Endothelial cell of umbilical vein (primary cell): ENCODE data around the gene GABRA4. TPM values are rescaled to one million over a fixed set of nuclear protein-coding genes. Genes with fewer than 3 reads are reported as not detected.

Experiments used
- BruUV-seq: library from RNA; stranded (reverse); fragments of 400-500 nt; replicated peaks from 2 replicates; lab custom pipeline; 2021; lab: Mats Ljungman, UMichigan
- CTCF ChIA-PET: fragments of 300-600, 350-600 bp; sonication (Branson Sonifier 250); formaldehyde crosslinking; loops from one replicate; lab custom pipeline; 2021; ENCODE audit warnings: antibody characterized with exemption, inconsistent platforms; lab: Charles Lee
- POLR2A ChIA-PET: fragments of 300-600, 350-600 bp; sonication (Branson Sonifier 250); formaldehyde crosslinking; loops from one replicate; lab custom pipeline; 2021; ENCODE audit warnings: antibody characterized with exemption, inconsistent platforms; lab: Charles Lee
- DNase-seq: peaks from one replicate; pipeline ENCODE4 v3.0.0-alpha.2; 2011; ENCODE audit warnings: low read depth, low spot score
- FAIRE-seq: peaks from 2 replicates; lab custom pipeline; 2011; peaks lifted over from hg19 to GRCh38; lab: Jason Lieb, UNC
- H2AFZ ChIP-seq: 2 replicates; pipeline ENCODE4 v1.6.0; 2012; ENCODE audit warnings: low read depth, low read length, control low read depth, inconsistent platforms
- H3K27ac ChIP-seq: 2 replicates; pipeline ENCODE4 v1.5.1; 2011; ENCODE audit warnings: low read depth, mild to moderate bottlenecking, control low read depth, low read length, moderate library complexity; ENCODE audit not compliant: insufficient read depth
- H3K27me3 ChIP-seq, 2 experiments: 2 replicates each; pipeline versions ENCODE4 v1.6.0 to v1.6.1; 2011; ENCODE audit warnings: low read length in 2 of 2, mixed read lengths in 1 of 2; ENCODE audit not compliant: control insufficient read depth in 2 of 2, insufficient read depth in 2 of 2
- H3K36me3 ChIP-seq, 2 experiments: 2 replicates in 1 of 2; 3 replicates in 1 of 2; pipeline ENCODE4 v1.5.1; 2011; ENCODE audit warnings: low read length in 2 of 2, mild to moderate bottlenecking in 1 of 2, moderate library complexity in 1 of 2; ENCODE audit not compliant: control insufficient read depth in 2 of 2, insufficient read depth in 2 of 2; ENCODE audit errors: extremely low read depth in 1 of 2
- H3K4me1 ChIP-seq: 3 replicates; pipeline ENCODE4 v1.5.1; 2011; ENCODE audit warnings: mild to moderate bottlenecking, low read length; ENCODE audit not compliant: control insufficient read depth, insufficient read depth; ENCODE audit errors: extremely low read depth
- H3K4me2 ChIP-seq: 2 replicates; pipeline ENCODE4 v1.6.1; 2011; ENCODE audit warnings: low read length, control low read depth, mixed read lengths; ENCODE audit not compliant: insufficient read depth
- H3K4me3 ChIP-seq, 3 experiments: fragments of 200-600 bp in 1 of 3; sonication (generic), shearing (Covaris generic) in 1 of 3; replicated peaks in 1 of 3; 2 replicates each; pipeline ENCODE4 v1.5.1; 2011 to 2016; ENCODE audit warnings: control low read depth in 3 of 3, low read length in 3 of 3, mild to moderate bottlenecking in 2 of 3, inconsistent platforms in 1 of 3, low read depth in 1 of 3, moderate library complexity in 1 of 3; ENCODE audit not compliant: insufficient read depth in 1 of 3
- H3K79me2 ChIP-seq: 2 replicates; pipeline ENCODE4 v1.6.0; 2012; ENCODE audit warnings: low read length, inconsistent platforms; ENCODE audit not compliant: control insufficient read depth, insufficient read depth
- H3K9ac ChIP-seq: replicated peaks from 2 replicates; pipeline ENCODE3; 2011; ENCODE audit warnings: low read length, control low read depth; ENCODE audit not compliant: insufficient read depth; ENCODE audit errors: extremely low read depth
- H3K9me1 ChIP-seq: replicated peaks from 3 replicates; pipeline ENCODE4 v1.6.0; 2011; ENCODE audit warnings: mild to moderate bottlenecking, low read length; ENCODE audit not compliant: control insufficient read depth, insufficient read depth; ENCODE audit errors: extremely low read depth
- H3K9me3 ChIP-seq: replicated peaks from 2 replicates; pipeline ENCODE4 v1.5.1; 2012; ENCODE audit warnings: low read length, inconsistent platforms; ENCODE audit not compliant: control insufficient read depth, insufficient read depth
- H4K20me1 ChIP-seq: replicated peaks from 2 replicates; pipeline ENCODE3; 2011; ENCODE audit warnings: mild to moderate bottlenecking, low read length; ENCODE audit not compliant: control insufficient read depth, insufficient read depth; ENCODE audit errors: extremely low read depth
- CTCF ChIP-seq, 2 donors: IDR thresholded peaks; 1 replicate in 1 of 2; 2 replicates in 1 of 2; pipeline ENCODE4 v1.5.1; 2011; ENCODE audit warnings: low read length in 2 of 2, mild to moderate bottlenecking in 2 of 2, moderate library complexity in 2 of 2, control low read depth in 1 of 2, inconsistent platforms in 1 of 2, low read depth in 1 of 2; ENCODE audit not compliant: insufficient read depth in 1 of 2; ENCODE audit errors: extremely low read depth in 1 of 2
- EZH2 ChIP-seq: IDR thresholded peaks from 2 replicates; pipeline ENCODE4 v1.6.1; 2012; ENCODE audit warnings: borderline replicate concordance, low read depth, mild to moderate bottlenecking, moderate library complexity, low read length, inconsistent platforms; ENCODE audit not compliant: severe bottlenecking
- FOS ChIP-seq: IDR thresholded peaks from 2 replicates; pipeline ENCODE4 v1.6.1; 2011; ENCODE audit warnings: mild to moderate bottlenecking, low read length, moderate library complexity, borderline replicate concordance; ENCODE audit not compliant: insufficient read depth
- GATA2 ChIP-seq: IDR thresholded peaks from 2 replicates; pipeline ENCODE4 v1.7.0; 2011; ENCODE audit warnings: low read depth, mild to moderate bottlenecking, moderate library complexity, mixed read lengths, low read length; ENCODE audit not compliant: insufficient read length, insufficient read depth
- JUN ChIP-seq: IDR thresholded peaks from 2 replicates; pipeline ENCODE4 v1.6.1; 2011; ENCODE audit warnings: borderline replicate concordance, low read depth; ENCODE audit not compliant: insufficient read length, insufficient read depth
- POLR2AphosphoS5 ChIP-seq: IDR thresholded peaks from 2 replicates; pipeline ENCODE4 v1.6.1; 2012; ENCODE audit warnings: low read depth, mild to moderate bottlenecking, control low read depth, low read length, moderate library complexity; ENCODE audit not compliant: insufficient read depth
- dilution Hi-C: fragments of 300-500 bp; cut with MboI; formaldehyde crosslinking; loops from one replicate; pipeline ENCODE4 v1.15.0; 2019; ENCODE audit warnings: low sequenced_read_pairs; ENCODE audit not compliant: extremely low pct_ligation_motif_present
- intact Hi-C: fragments of 100-400 bp; cut with micrococcal nuclease; formaldehyde crosslinking; loops from one replicate; pipeline ENCODE4 v1.10.0; 2022
- polyA plus RNA-seq, 4 experiments: library from polyadenylated mRNA; depleted of rRNA in 3 of 4; stranded (reverse) in 3 of 4; unstranded in 1 of 4; fragments of >200 nt; gene quantifications; 2 replicates each; pipeline versions ENCODE4 v1.2.1 to v1.2.3, GENCODE V29; 2011 to 2012; ENCODE audit warnings: missing spikeins in 1 of 4
- total RNA-seq: library from RNA; stranded (reverse); gene quantifications from 2 replicates; pipeline ENCODE4 v1.2.3, GENCODE V29; 2021

The GABRA4 gene
- total and polyA plus RNA-seq, 2 donors (not counting 3 experiments of a cell fraction or from before 2014, with no cell fraction given), result not detected

- H3K4me3 ChIP-seq, result no peak overlapping the region
- dilution Hi-C loops (no loop called here), intact Hi-C loops (loop anchor here (10.0 kb wide), 1 partner anchor 1000 kb away; no protein-coding TSS in a partner anchor)
- H3K4me1 ChIP-seq, result no peaks in the 10 kb centered on the region
- H3K27me3 ChIP-seq, result peaks cover 0 to 4% of the 10 kb centered on the region in 2 experiments
- BruUV-seq, result no TSS peak
- no peak overlapping the region for H3K27ac ChIP-seq
- H3K79me2 ChIP-seq, result no peaks in the 10 kb centered on the region
- no peaks in the 10 kb centered on the region for H4K20me1 ChIP-seq
- H3K9me3 ChIP-seq, result no peaks in the 10 kb centered on the region
- POLR2A ChIA-PET, result no interaction called here
- no peak overlapping the region for H3K4me2 ChIP-seq
- no peak overlapping the region for H3K9ac ChIP-seq
- TF ChIP-seq EZH2 (no peak), JUN (no peak), FOS (no peak)
- H2AFZ ChIP-seq, result no peak overlapping the region
- no peaks in the 10 kb centered on the region for H3K36me3 ChIP-seq
- no peaks in the 10 kb centered on the region for H3K9me1 ChIP-seq
- no peak for FAIRE-seq
- no peak for DNase-seq
- CTCF ChIA-PET, result interaction anchor here (5.4 kb wide), 1 partner anchor 187 kb away, joined by 110 read pairs; no protein-coding TSS in a partner anchor
Observed at GRCh38 chr4:46934726-46935125, 58.7 kb downstream of the GABRA4 start.

- dilution Hi-C loops, result no loop called here
- H3K9me3 ChIP-seq, result no peaks in the 10 kb centered on the region
- no peak for DNase-seq
- no peak overlapping the region for H3K9ac ChIP-seq
- no peak for FAIRE-seq
- no peak overlapping the region for H3K4me3 ChIP-seq
- no peaks in the 10 kb centered on the region for H3K79me2 ChIP-seq
- no peak overlapping the region for H2AFZ ChIP-seq
- H3K4me1 ChIP-seq, result no peaks in the 10 kb centered on the region
- H3K27me3 ChIP-seq, result peaks cover 0 to 6% of the 10 kb centered on the region in 2 experiments
- H4K20me1 ChIP-seq, result no peaks in the 10 kb centered on the region
- ChIA-PET POLR2A (no interaction called here), CTCF (interaction anchor here (1.2 to 5.4 kb wide), 3 partner anchors 99 to 449 kb away, joined by 3 to 110 read pairs (median 4); no protein-coding TSS in a partner anchor)
- intact Hi-C loops, result loop anchor here (10.0 kb wide), 1 partner anchor 1001 kb away; no protein-coding TSS in a partner anchor
- TF ChIP-seq POLR2AphosphoS5, result no peak
- TF ChIP-seq EZH2, result no peak
- TF ChIP-seq GATA2, result no peak
- TF ChIP-seq CTCF (IDR thresholded peaks at IDR 0.05; ENCODE audit: extremely low read depth in 1 of 2, insufficient read depth in 1 of 2, low read depth in 1 of 2, low read length in 2 of 2), result no peak
- no peak overlapping the region for H3K27ac ChIP-seq
- no peak overlapping the region for H3K4me2 ChIP-seq
- no peaks in the 10 kb centered on the region for H3K9me1 ChIP-seq
- H3K36me3 ChIP-seq, result no peaks in the 10 kb centered on the region
- BruUV-seq, result no TSS peak
Observed at GRCh38 chr4:46933686-46934085, 59.7 kb downstream of the GABRA4 start.
